H1 (cell line): ENCODE measurements around the gene GNAS. TPM values are rescaled to one million over a fixed set of nuclear protein-coding genes. Genes with fewer than 3 reads are reported as not detected.

Experiments
- CTCF ChIA-PET: fragments of 300-600 bp; sonication (Branson Sonifier 250); formaldehyde crosslinking; loops from one replicate; lab custom pipeline; 2021; ENCODE audit not compliant: partially characterized antibody; lab: Charles Lee
- POLR2A ChIA-PET: fragments of 300-600 bp; sonication (Branson Sonifier 250); formaldehyde crosslinking; loops from one replicate; lab custom pipeline; 2021; ENCODE audit warnings: inconsistent platforms; ENCODE audit not compliant: partially characterized antibody; lab: Charles Lee
- DNase-seq, 2 experiments: peaks; one replicate each; pipeline versions ENCODE4 v3.0.0 to v3.0.0-alpha.2; 2010 to 2022; ENCODE audit warnings: low spot score in 2 of 2, low read depth in 1 of 2, mixed read lengths in 1 of 2
- FAIRE-seq: peaks from 2 replicates; lab custom pipeline; 2011; peaks lifted over from hg19 to GRCh38; lab: Jason Lieb, UNC
- H2AFZ ChIP-seq: 2 replicates; pipeline ENCODE4 v1.8.1; 2012; ENCODE audit warnings: low read length, inconsistent platforms
- H2AK5ac ChIP-seq: 2 replicates; pipeline ENCODE4 v1.6.1; 2013; ENCODE audit warnings: low read depth, low read length
- H2BK120ac ChIP-seq: replicated peaks from 2 replicates; pipeline ENCODE3; 2013; ENCODE audit warnings: low read depth, low read length, inconsistent platforms
- H2BK12ac ChIP-seq: 2 replicates; pipeline ENCODE4 v1.6.1; 2013; ENCODE audit warnings: low read depth, low read length
- H2BK15ac ChIP-seq: 2 replicates; pipeline ENCODE4 v1.6.1; 2013; ENCODE audit warnings: low read length
- H2BK20ac ChIP-seq: 2 replicates; pipeline ENCODE4 v1.6.1; 2013; ENCODE audit warnings: low read length
- H2BK5ac ChIP-seq: 2 replicates; pipeline ENCODE4 v1.6.1; 2013; ENCODE audit warnings: low read depth, low read length
- H3K14ac ChIP-seq: 2 replicates; pipeline ENCODE4 v1.6.1; 2013; ENCODE audit warnings: inconsistent platforms; ENCODE audit not compliant: insufficient read length
- H3K18ac ChIP-seq: 2 replicates; pipeline ENCODE4 v1.6.1; 2013; ENCODE audit warnings: low read length; ENCODE audit errors: extremely low read depth
- H3K23ac ChIP-seq: 2 replicates; pipeline ENCODE4 v1.6.1; 2013; ENCODE audit warnings: inconsistent platforms; ENCODE audit not compliant: insufficient read length
- H3K23me2 ChIP-seq: 2 replicates; pipeline ENCODE4 v1.6.1; 2013; ENCODE audit warnings: low read depth, low read length
- H3K27ac ChIP-seq: 2 replicates; pipeline ENCODE4 v1.6.1; 2011; ENCODE audit warnings: low read depth, low read length, inconsistent platforms
- H3K27me3 ChIP-seq, 4 experiments: replicated peaks in 1 of 4; 1 replicate in 1 of 4; 2 replicates in 3 of 4; pipeline versions ENCODE4 v1.6.1 to v1.8.1; 2011 to 2013; ENCODE audit warnings: low read length in 3 of 4, mild to moderate bottlenecking in 3 of 4, inconsistent platforms in 2 of 4, mixed read lengths in 2 of 4, moderate library complexity in 1 of 4; ENCODE audit not compliant: control insufficient read depth in 3 of 4, insufficient read depth in 3 of 4; ENCODE audit errors: extremely low read depth in 1 of 4
- H3K36me3 ChIP-seq, 4 experiments: 2 replicates each; pipeline versions ENCODE4 v1.6.1 to v1.8.1; 2011 to 2013; ENCODE audit warnings: mild to moderate bottlenecking in 4 of 4, low read length in 3 of 4, moderate library complexity in 2 of 4, control low read depth in 1 of 4, inconsistent platforms in 1 of 4; ENCODE audit not compliant: insufficient read depth in 4 of 4, control insufficient read depth in 2 of 4
- H3K4ac ChIP-seq: replicated peaks from 2 replicates; pipeline ENCODE3; 2013; ENCODE audit warnings: low read length, low read depth, mixed read lengths, inconsistent platforms; ENCODE audit not compliant: insufficient read length
- H3K4me1 ChIP-seq, 4 experiments: replicated peaks in 1 of 4; 1 replicate in 1 of 4; 2 replicates in 3 of 4; pipeline versions ENCODE4 v1.6.1 to v1.8.1; 2011 to 2013; ENCODE audit warnings: low read length in 3 of 4, inconsistent platforms in 2 of 4, mixed read lengths in 1 of 4; ENCODE audit not compliant: insufficient read depth in 4 of 4, control insufficient read depth in 3 of 4
- H3K4me2 ChIP-seq, 2 experiments: 2 replicates each; pipeline versions ENCODE4 v1.6.1 to v1.8.1; 2011 to 2013; ENCODE audit warnings: low read depth in 2 of 2, low read length in 2 of 2, control low read depth in 1 of 2, inconsistent platforms in 1 of 2, mild to moderate bottlenecking in 1 of 2; ENCODE audit not compliant: insufficient read depth in 1 of 2
- H3K4me3 ChIP-seq, 4 experiments: fragments of 200-600, 300-600 bp in 1 of 4; sonication (generic), shearing (Covaris generic), sonication (Bioruptor Twin) in 1 of 4; 2 replicates each; pipeline versions ENCODE4 v1.5.1 to v1.8.1; 2011 to 2016; ENCODE audit warnings: low read length in 4 of 4, low read depth in 3 of 4, control low read depth in 2 of 4, inconsistent platforms in 2 of 4, mild to moderate bottlenecking in 2 of 4, mixed read lengths in 1 of 4, moderate library complexity in 1 of 4; ENCODE audit not compliant: insufficient read depth in 2 of 4; ENCODE audit errors: extremely low read depth in 1 of 4
- H3K56ac ChIP-seq: replicated peaks from 2 replicates; pipeline ENCODE3; 2013; ENCODE audit warnings: low read depth, mild to moderate bottlenecking, mixed read lengths, low read length, inconsistent platforms; ENCODE audit not compliant: insufficient read length
- H3K79me1 ChIP-seq: 2 replicates; pipeline ENCODE4 v1.6.1; 2013; ENCODE audit warnings: low read depth, low read length, control low read depth
- H3K79me2 ChIP-seq, 2 experiments: 2 replicates each; pipeline versions ENCODE4 v1.6.1 to v1.8.1; 2012 to 2013; ENCODE audit warnings: low read length in 2 of 2, mild to moderate bottlenecking in 2 of 2, inconsistent platforms in 1 of 2; ENCODE audit not compliant: insufficient read depth in 2 of 2, control insufficient read depth in 1 of 2
- H3K9ac ChIP-seq, 4 experiments: replicated peaks in 1 of 4; 1 replicate in 1 of 4; 2 replicates in 3 of 4; pipeline versions ENCODE4 v1.6.1 to v1.8.1; 2011 to 2013; ENCODE audit warnings: low read depth in 3 of 4, low read length in 3 of 4, control low read depth in 2 of 4, mild to moderate bottlenecking in 2 of 4, moderate library complexity in 2 of 4, inconsistent platforms in 1 of 4; ENCODE audit errors: extremely low read depth in 1 of 4
- H3K9me3 ChIP-seq, 2 experiments: 2 replicates each; pipeline versions ENCODE4 v1.6.1 to v1.8.1; 2012 to 2013; ENCODE audit warnings: mild to moderate bottlenecking in 2 of 2, moderate library complexity in 2 of 2, control low read depth in 1 of 2, inconsistent platforms in 1 of 2, low read depth in 1 of 2, low read length in 1 of 2, mixed read lengths in 1 of 2; ENCODE audit not compliant: insufficient read depth in 2 of 2
- H4K20me1 ChIP-seq, 2 experiments: replicated peaks in 1 of 2; 2 replicates each; pipeline versions ENCODE3 to v1.8.1; 2011 to 2013; ENCODE audit warnings: inconsistent platforms in 2 of 2, low read length in 2 of 2, mild to moderate bottlenecking in 1 of 2; ENCODE audit not compliant: insufficient read depth in 2 of 2, control insufficient read depth in 1 of 2
- H4K5ac ChIP-seq: 2 replicates; pipeline ENCODE4 v1.6.1; 2013; ENCODE audit warnings: low read length, low read depth, mixed read lengths, inconsistent platforms; ENCODE audit not compliant: insufficient read length
- H4K8ac ChIP-seq: 2 replicates; pipeline ENCODE4 v1.8.0; 2013; ENCODE audit warnings: mild to moderate bottlenecking, moderate library complexity, low read length, inconsistent platforms; ENCODE audit not compliant: insufficient read depth; ENCODE audit errors: extremely low read depth
- H4K91ac ChIP-seq: replicated peaks from 2 replicates; pipeline ENCODE3; 2013; ENCODE audit warnings: low read length, mixed read lengths, inconsistent platforms; ENCODE audit not compliant: insufficient read length
- BCL11A ChIP-seq, 2 experiments: IDR thresholded peaks; one replicate each; pipeline ENCODE4 v1.6.1; 2011; ENCODE audit warnings: low read depth in 2 of 2, low read length in 2 of 2, mild to moderate bottlenecking in 2 of 2
- CHD2 ChIP-seq: IDR thresholded peaks from 2 replicates; pipeline ENCODE4 v1.6.1; 2012; ENCODE audit warnings: low read length, improper control_type of control experiment
- EP300 ChIP-seq, 2 experiments: IDR thresholded peaks; 1 replicate in 1 of 2; 2 replicates in 1 of 2; pipeline ENCODE4 v1.6.1; 2011 to 2012; ENCODE audit warnings: low read depth in 2 of 2, low read length in 2 of 2, mild to moderate bottlenecking in 2 of 2, borderline replicate concordance in 1 of 2, inconsistent platforms in 1 of 2, moderate library complexity in 1 of 2
- GABPA ChIP-seq: IDR thresholded peaks from 2 replicates; pipeline ENCODE4 v1.6.1; 2011; ENCODE audit warnings: mild to moderate bottlenecking, low read length, moderate library complexity, borderline replicate concordance; ENCODE audit not compliant: insufficient read depth
- GTF2F1 ChIP-seq: IDR thresholded peaks from 2 replicates; pipeline ENCODE4 v1.6.1; 2012; ENCODE audit warnings: low read depth, low read length, improper control_type of control experiment, borderline replicate concordance
- JUN ChIP-seq: IDR thresholded peaks from 2 replicates; pipeline ENCODE4 v1.6.1; 2011; ENCODE audit warnings: low read depth, mild to moderate bottlenecking, improper control_type of control experiment, low read length
- KDM4A ChIP-seq: IDR thresholded peaks from one replicate; pipeline ENCODE4 v1.7.1; 2012; ENCODE audit warnings: low read depth, mild to moderate bottlenecking, moderate library complexity, low read length, inconsistent platforms; ENCODE audit not compliant: severe bottlenecking
- NRF1 ChIP-seq: IDR thresholded peaks from 2 replicates; pipeline ENCODE4 v1.6.1; 2011; ENCODE audit warnings: mild to moderate bottlenecking, low read depth, low read length, improper control_type of control experiment
- PHF8 ChIP-seq: fragments of 200-600 bp; sonication (generic); conservative IDR thresholded peaks from 2 replicates; pipeline ENCODE4 v1.7.1; 2012; ENCODE audit warnings: low read depth, mild to moderate bottlenecking, inconsistent platforms, low read length, moderate library complexity
- RAD21 ChIP-seq, 2 experiments: IDR thresholded peaks in 1 of 2; conservative IDR thresholded peaks in 1 of 2; 2 replicates each; pipeline ENCODE4 v1.6.1; 2011; ENCODE audit warnings: low read depth in 2 of 2, low read length in 2 of 2, improper control_type of control experiment in 1 of 2, inconsistent platforms in 1 of 2, mild to moderate bottlenecking in 1 of 2, moderate library complexity in 1 of 2
- SP1 ChIP-seq: IDR thresholded peaks from 2 replicates; pipeline ENCODE4 v1.6.1; 2011; ENCODE audit warnings: low read depth, low read length
- SP2 ChIP-seq: IDR thresholded peaks from 2 replicates; pipeline ENCODE4 v1.6.1; 2012; ENCODE audit warnings: mild to moderate bottlenecking, low read length, inconsistent platforms
- SRF ChIP-seq: IDR thresholded peaks from 2 replicates; pipeline ENCODE4 v1.6.1; 2011; ENCODE audit warnings: mild to moderate bottlenecking, low read depth, low read length, moderate library complexity
- TEAD4 ChIP-seq: IDR thresholded peaks from 2 replicates; pipeline ENCODE4 v1.6.1; 2012; ENCODE audit warnings: low read depth, low read length, inconsistent platforms, mixed read lengths
- WGBS, 2 experiments: shearing (Covaris generic) in 1 of 2; methylation state at CpG; one replicate each; pipeline versions ENCODE4 v1.1.6 to v1.1.7; 2013 to 2015; ENCODE audit warnings: low lambda C conversion rate in 2 of 2, mixed read lengths in 2 of 2, inconsistent platforms in 1 of 2, low coverage in 1 of 2, missing lambda C conversion rate in 1 of 2; ENCODE audit not compliant: insufficient replicate concordance in 2 of 2, insufficient coverage in 1 of 2, insufficient read length in 1 of 2; ENCODE audit errors: extremely low coverage in 1 of 2, missing lambda C conversion rate in 1 of 2; 5-methylcytosine and 5-hydroxymethylcytosine counted together
- polyA plus RNA-seq, 7 experiments: library from polyadenylated mRNA; depleted of rRNA in 3 of 7; stranded (reverse) in 5 of 7; unstranded in 2 of 7; fragments of >200 nt in 5 of 7; fragments of 200-250 nt in 2 of 7; gene quantifications; 1 replicate in 5 of 7; 2 replicates in 1 of 7; 4 replicates in 1 of 7; pipeline versions ENCODE4 v1.2.1 to v1.2.3, GENCODE V29; 2011 to 2013; ENCODE audit warnings: missing spikeins in 2 of 7, mixed read lengths in 2 of 7
- total RNA-seq: library from RNA; stranded (reverse); fragmentation: NEBNext Ultra II Directional; extraction: Animal tissue kit (Norgen Biotek cat#: 25700); gene quantifications from 2 replicates; pipeline ENCODE4 v1.2.1, GENCODE V29; 2021
- TF ChIP-seq, protein P1 (sequence below): IDR thresholded peaks from 2 replicates; pipeline ENCODE4 v1.6.1; 2012; ENCODE audit warnings: inconsistent platforms

GNAS gene
- total and polyA plus RNA-seq, 2 of the 8 experiments (the other 6 are each of a cell fraction or from before 2014, with no cell fraction given) = 989 to 1,613 TPM

DNA sequence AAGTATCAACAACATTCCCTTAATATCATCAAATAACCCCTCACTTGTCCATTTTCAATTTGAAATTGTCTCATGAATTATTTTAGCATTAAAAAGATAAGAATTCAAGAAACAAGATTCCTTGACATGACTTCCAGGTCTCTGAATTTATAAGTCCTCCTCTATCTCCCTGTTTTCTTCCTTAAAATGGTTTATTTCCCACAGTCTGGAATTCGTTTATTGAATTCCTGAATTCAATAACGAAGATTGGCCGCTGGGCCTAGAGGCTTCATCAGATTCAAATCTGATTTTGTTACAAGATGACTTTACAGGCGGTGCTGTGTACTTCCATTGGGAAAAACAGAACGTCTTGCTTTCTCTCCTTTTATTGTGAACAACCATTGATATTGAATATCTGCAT lies 79.7 kb downstream of the GNAS start:
- Histone ChIP-seq H3K23ac (no peak overlapping the region), H2BK120ac (no peak overlapping the region), H3K4me2 (no peak overlapping the region), H3K14ac (no peak overlapping the region), H2AFZ (no peak overlapping the region), H4K8ac (no peak overlapping the region), H4K5ac (no peak overlapping the region), H3K4me3 (no peak overlapping the region), H3K56ac (no peak overlapping the region), H2BK5ac (no peak overlapping the region), H2BK12ac (no peak overlapping the region), H3K23me2 (no peaks in the 10 kb centered on the region; the same call in 1 of the 2 replicates), H3K18ac (no peak overlapping the region), H3K9ac (no peak overlapping the region), H2AK5ac (no peak overlapping the region), H2BK15ac (no peak overlapping the region), H3K27me3 (no peaks in the 10 kb centered on the region), H3K4me1 (no peaks in the 10 kb centered on the region), H3K9me3 (no peaks in the 10 kb centered on the region; a peak in 1 of 4 replicates), H3K4ac (no peak overlapping the region), H3K27ac (no peak overlapping the region), H3K36me3 (no peaks in the 10 kb centered on the region), H3K79me2 (no peaks in the 10 kb centered on the region), H3K79me1 (no peaks in the 10 kb centered on the region), H4K20me1 (no peaks in the 10 kb centered on the region), H2BK20ac (no peak overlapping the region), H4K91ac (no peak overlapping the region)
- no peak for FAIRE-seq
- CTCF ChIA-PET = no interaction called here
- POLR2A ChIA-PET = no interaction called here
- WGBS, 2 experiments = 85% methylated on average over 5 of the region's 5 CpGs; no CpG with 5 or more reads in 1 of the 2 experiments
- no peak for DNase-seq
- TF ChIP-seq SP2 = no peak
- TF ChIP-seq GTF2F1 = no peak
- no peak for TF ChIP-seq EP300 (IDR thresholded peaks at IDR 0.05; ENCODE audit: borderline replicate concordance in 1 of 2, low read depth in 2 of 2, low read length in 2 of 2)
- TF ChIP-seq TEAD4 = no peak
- no peak for TF ChIP-seq CHD2
- no peak for TF ChIP-seq SP1
- no peak for TF ChIP-seq NRF1
- no peak for TF ChIP-seq KDM4A
- no peak for TF ChIP-seq SRF
- no peak for TF ChIP-seq BCL11A (IDR thresholded peaks at IDR 0.05; ENCODE audit: low read depth in 2 of 2, low read length in 2 of 2)
- TF ChIP-seq RAD21 (IDR thresholded peaks at IDR 0.05 in 1 of 2, conservative IDR thresholded peaks at IDR 0.05 in 1 of 2; ENCODE audit: low read depth in 2 of 2, low read length in 2 of 2) = no peak
- TF ChIP-seq PHF8 = no peak
- TF ChIP-seq, protein P1, sequence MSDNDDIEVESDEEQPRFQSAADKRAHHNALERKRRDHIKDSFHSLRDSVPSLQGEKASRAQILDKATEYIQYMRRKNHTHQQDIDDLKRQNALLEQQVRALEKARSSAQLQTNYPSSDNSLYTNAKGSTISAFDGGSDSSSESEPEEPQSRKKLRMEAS = no peak
- no peak for TF ChIP-seq GABPA
- TF ChIP-seq JUN = no peak
